HG03066 (cell line): Measurements from ENCODE around the gene OXGR1.
A peak's percentile ranks its signal among the peaks of the same experiment; 100 is the strongest.
"Not testable (repeated sequence)": the region's sequence is repeated elsewhere in the genome, so short reads cannot be mapped to it uniquely, and the experiment has no call there.

ENCODE experiments used
- ATAC-seq: cut with Tn5 transposase; IDR thresholded peaks from one replicate; pipeline ENCODE4 v1.9.1; 2021; ENCODE audit warnings: low read depth; ENCODE audit not compliant: unreplicated experiment

The OXGR1 gene

DNA sequence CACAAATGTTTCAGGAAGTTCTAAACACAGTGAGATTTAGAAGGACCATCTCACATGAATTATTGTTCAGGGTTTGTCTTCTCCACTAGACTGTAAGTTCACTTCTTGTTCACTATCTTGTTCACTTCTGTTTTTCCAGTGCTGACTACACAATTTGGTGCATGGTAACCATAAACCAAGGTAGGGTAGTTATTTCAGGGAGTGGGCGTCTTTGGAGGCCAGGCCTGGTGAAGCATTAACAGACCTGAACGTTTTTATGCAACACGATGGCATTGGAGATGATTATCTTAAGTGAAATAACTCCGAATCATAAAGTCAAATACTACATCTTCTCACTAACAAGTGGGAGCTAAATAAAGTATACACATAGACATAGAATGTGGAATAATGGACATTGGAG is 14.4 kb upstream of the OXGR1 start:
- ATAC-seq: no peak

DNA sequence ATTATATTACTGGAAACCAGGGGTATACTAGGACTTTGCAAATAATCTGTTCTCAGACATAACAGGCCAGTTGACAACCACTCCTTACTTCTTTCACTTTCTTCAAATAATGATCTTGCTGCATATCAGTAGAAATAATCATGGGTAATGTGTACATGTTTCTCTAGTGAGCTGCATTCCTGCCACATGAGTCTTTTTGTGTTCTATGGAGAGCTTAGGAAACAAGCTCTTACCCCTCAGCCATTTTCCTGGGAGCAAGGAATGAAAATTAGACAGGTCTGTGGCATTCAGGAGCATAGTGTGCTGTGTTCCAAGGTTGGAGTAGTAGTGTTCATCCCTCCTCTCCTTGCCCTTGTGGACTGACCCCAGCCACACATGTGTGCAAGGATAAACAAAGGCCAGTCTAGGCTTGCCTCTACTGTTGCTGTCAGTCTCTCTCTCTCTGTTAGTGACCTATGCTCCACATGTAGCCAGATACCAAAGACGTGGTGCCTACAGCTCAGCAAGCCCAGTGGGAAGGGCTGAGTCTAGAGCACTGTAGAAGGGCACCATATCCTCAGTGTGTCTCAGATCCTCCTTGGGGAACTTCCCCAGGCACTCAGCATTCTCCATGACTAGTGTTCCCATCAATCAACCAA is 11.5 kb upstream of the OXGR1 start:
- ATAC-seq: no peak

DNA sequence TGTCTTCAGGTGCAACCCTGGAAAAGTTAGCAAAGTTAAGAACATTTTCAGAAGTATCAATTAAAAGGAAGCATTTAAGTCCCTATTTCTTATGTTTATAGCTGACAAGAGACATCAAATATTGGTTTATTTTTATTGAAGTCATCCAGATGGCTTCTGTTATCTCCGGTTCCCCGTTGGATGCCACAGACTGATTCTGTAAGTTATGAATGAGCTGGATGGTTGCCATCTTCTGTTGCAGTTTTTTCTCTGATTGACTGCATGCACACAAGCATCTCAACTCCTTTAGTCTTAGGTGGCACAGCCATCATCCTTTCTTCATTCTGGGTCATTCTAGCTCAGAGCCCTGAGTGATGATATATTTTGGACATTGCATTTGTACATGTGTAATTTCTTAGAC is 10.6 kb upstream of the OXGR1 start:
- ATAC-seq: no peak

GRCh38 chr13:97004096-97004876 is 10.0 kb upstream of the OXGR1 start:
- ATAC-seq: no peak

DNA sequence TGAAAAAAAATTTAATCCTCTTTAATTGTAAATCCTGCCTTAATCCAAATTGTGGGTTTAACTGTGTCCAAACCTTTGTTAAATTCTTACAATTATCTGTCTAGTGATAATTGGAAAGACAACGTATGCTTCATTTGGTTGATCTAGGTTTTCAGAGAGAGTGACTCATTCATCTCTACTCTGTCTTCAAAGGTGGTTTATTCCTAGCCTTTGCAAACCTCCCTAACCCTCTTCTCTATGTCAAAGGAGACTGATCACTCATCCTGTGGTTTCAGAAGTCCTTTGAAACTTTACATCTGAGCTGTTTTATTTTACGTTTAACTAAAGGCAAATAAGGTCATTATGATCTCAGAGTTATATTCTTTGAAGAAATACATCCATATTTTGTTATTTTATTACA is 8.8 kb upstream of the OXGR1 start:
- no peak for ATAC-seq

- no peak for ATAC-seq
These were observed 8.3 kb upstream of the OXGR1 start for GRCh38 chr13:97002581-97002980.

- ATAC-seq: no peak
These were observed 7.4 kb upstream of the OXGR1 start for GRCh38 chr13:97001636-97002035.

- no peak for ATAC-seq
These were observed 6.1 kb upstream of the OXGR1 start for GRCh38 chr13:97000295-97000925.

- no peak for ATAC-seq
These were observed 4.8 kb upstream of the OXGR1 start for GRCh38 chr13:96999091-96999490.

GRCh38 chr13:96998051-96998450 is 3.8 kb upstream of the OXGR1 start:
- no peak for ATAC-seq

- no peak for ATAC-seq
These were observed 2.6 kb upstream of the OXGR1 start for GRCh38 chr13:96996886-96997285.

DNA sequence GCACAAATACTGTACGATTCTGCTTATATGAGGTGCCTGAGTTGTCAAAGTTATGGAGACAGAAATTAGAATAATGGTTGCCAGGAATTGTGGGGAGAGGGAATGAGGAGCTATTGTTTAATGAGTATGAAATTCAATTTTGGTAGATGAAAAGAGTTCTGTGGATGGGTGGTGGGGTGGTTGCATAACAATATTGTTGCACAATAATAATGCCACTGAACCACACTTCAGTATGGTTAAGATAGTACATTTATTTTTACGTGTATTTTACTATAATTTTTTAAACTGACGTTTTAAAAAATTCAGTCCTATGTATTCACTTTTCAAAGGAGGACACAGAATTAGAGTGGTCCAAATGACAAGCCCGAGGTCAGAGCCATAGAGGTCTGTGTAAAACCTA is 1.8 kb upstream of the OXGR1 start:
- ATAC-seq: no peak

- no peak for ATAC-seq
These were observed 575 bp upstream of the OXGR1 start for GRCh38 chr13:96994858-96995243.

DNA sequence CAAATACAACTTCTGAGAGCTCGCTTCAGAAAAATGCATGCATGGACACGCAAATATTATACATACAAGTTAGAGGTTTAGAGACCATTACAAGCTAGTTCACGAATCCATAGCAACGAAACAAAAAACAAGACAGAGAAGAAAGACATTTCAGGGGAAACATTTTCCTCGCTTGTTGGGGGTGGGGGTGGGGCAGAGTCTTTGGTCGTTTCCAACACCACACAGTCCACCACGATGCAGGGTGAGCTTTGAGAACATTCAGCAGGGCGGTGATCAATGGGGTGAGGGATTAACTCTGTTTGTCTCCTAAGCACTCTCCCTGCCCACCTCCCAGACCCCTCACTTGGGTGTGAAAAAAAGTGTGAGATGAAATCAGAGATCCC is 651 bp downstream of the OXGR1 start:
- ATAC-seq: no peak

DNA sequence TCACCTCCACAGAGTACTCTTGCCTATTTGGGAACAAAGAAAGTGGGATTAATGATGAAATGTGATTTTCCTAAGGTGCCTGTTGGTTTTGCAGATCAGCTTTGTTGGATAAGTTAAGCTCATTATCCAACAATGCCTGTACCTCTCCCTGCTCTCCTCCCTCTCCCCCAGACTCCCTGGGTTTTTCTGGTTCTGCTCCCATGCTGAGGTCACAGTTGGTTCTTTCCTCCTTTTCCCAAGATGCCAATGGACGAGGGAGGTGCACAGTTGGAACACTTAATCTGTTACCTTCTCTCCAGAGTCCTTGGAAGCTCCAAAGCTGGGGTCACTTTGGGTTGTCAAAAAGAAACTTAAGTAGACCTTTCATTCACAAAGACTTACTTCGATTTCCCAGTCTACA is 1.6 kb downstream of the OXGR1 start:
- ATAC-seq: no peak

DNA sequence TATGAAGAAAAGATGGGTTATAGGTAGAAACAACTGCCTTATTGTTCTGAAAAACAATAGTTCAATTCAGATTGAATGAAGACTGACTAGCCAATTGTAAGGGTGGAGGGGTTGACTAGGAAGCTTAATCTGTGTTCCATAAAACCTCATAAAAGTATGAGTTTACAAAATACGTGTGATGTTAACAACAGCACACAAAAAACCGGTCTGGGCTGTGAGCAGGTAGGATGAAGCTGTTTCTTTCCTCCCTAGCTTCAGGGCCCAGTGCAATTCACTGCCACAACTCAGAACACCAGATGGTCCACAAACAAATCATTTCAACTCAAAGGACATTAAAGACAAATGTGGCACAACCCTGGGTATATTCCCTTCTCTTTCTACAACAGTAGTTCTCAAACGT is 3.2 kb downstream of the OXGR1 start:
- ATAC-seq: no peak

- ATAC-seq: no peak
These were observed 5.8 kb downstream of the OXGR1 start for GRCh38 chr13:96988441-96988840.

- peak; percentile 90 for ATAC-seq
These were observed 10.2 kb downstream of the OXGR1 start for GRCh38 chr13:96984051-96984508.

DNA sequence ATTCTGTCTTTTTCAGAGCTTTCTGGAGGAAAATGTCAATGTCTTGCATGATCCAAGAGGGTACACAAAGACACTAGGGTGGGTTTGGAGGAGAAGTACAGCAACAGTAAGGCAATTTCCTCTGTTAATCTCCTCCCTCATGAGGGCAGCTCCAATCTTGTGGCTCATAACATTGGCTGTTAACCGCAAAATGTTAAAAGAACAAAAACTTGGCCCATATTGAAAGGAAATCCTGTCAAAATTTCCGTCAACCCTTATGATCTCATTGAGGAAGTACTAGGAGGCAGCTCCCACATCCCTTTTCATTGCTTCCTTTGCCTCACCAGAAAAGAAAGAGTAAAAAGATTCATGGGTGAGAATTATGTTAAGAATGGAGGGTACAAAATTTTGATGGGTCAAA is 11.6 kb downstream of the OXGR1 start:
- ATAC-seq: no peak

- ATAC-seq: not testable (repeated sequence)
These were observed 14.4 kb downstream of the OXGR1 start for GRCh38 chr13:96979861-96980260.

GRCh38 chr13:96968027-96968426 is 26.2 kb downstream of the OXGR1 start:
- no peak for ATAC-seq

DNA sequence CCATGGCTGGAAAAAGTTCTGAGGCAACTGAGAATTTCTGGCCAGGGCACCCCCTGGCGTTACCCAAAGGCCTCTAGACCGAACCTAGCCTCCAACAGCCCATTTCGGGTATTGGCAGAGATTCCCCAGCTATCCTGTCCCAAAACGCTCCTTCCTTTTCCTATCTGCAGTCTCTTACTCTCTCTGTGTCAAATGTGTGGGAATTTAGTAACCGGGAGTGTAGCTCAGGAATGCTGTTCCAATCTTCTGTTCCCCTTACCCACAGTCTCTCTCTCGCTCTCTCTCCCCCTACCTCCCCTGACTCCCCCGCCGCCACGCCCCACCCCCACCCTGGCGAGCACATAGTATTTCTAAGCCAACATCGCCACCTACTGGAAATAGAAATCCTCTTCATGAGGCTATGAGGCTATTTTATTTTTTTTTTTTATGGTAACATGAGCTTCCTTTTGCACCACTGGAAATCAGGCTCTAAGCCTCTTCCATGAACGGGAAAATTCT is 27.0 kb downstream of the OXGR1 start:
- no peak for ATAC-seq
